Stomach (tissue), 4 donors: Measurements from ENCODE around the gene PRRG4.

ENCODE experiments used
- CTCF ChIP-seq, 7 experiments: fragments of 450-650 bp in 4 of 7; fragments of 200-600 bp in 3 of 7; sonication (generic) in 3 of 7; IDR thresholded peaks; one replicate each; pipeline ENCODE4 v1.5.1; 2016 to 2019; ENCODE audit warnings: antibody characterized with exemption in 7 of 7, control low read depth in 2 of 7, mild to moderate bottlenecking in 1 of 7
- POLR2AphosphoS5 ChIP-seq, 3 donors: sonication (generic); formaldehyde crosslinking; IDR thresholded peaks; one replicate each; pipeline ENCODE4 v1.6.1; 2016; ENCODE audit warnings: antibody characterized with exemption in 3 of 3

DNA sequence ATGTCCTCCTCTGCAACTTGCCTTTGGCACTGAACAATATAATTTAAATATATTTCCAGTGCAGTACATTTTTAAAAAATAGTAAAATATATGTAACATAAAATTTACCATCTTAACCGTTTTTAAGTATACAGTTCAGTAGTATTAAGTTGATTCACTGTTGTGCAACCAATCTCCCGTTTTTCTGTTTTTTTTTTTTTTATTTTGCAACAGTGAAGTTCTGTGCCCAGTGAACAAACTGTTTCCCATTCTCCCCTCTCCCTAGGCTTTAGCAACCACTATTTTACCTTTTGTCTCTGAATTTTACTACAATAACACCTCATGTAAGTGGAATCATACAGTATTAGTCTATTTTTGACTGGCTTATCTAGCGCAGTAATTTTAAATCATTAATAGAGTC is 13.8 kb downstream of the PRRG4 start:
- TF ChIP-seq POLR2AphosphoS5 (IDR thresholded peaks at IDR 0.05): no peak
- TF ChIP-seq CTCF (IDR thresholded peaks at IDR 0.05): no peak
